ENCODE data around the gene ANKRD7.

GRCh38 chr7:118214833-118215182 lies 9.7 kb upstream of the ANKRD7 start:
- TF ChIP-seq, protein P1, sequence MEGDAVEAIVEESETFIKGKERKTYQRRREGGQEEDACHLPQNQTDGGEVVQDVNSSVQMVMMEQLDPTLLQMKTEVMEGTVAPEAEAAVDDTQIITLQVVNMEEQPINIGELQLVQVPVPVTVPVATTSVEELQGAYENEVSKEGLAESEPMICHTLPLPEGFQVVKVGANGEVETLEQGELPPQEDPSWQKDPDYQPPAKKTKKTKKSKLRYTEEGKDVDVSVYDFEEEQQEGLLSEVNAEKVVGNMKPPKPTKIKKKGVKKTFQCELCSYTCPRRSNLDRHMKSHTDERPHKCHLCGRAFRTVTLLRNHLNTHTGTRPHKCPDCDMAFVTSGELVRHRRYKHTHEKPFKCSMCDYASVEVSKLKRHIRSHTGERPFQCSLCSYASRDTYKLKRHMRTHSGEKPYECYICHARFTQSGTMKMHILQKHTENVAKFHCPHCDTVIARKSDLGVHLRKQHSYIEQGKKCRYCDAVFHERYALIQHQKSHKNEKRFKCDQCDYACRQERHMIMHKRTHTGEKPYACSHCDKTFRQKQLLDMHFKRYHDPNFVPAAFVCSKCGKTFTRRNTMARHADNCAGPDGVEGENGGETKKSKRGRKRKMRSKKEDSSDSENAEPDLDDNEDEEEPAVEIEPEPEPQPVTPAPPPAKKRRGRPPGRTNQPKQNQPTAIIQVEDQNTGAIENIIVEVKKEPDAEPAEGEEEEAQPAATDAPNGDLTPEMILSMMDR (IDR thresholded peaks at IDR 0.05; ENCODE audit: borderline replicate concordance, extremely low read depth, low read length, poor library complexity, severe bottlenecking) = no peak
- no peak for TF ChIP-seq EZH2 (IDR thresholded peaks at IDR 0.05; ENCODE audit: borderline replicate concordance, low read depth, low read length, severe bottlenecking)

Measured in DND-41 (cell line).